ENCODE measurements around the gene STAB2. TPM values are rescaled to one million over a fixed set of nuclear protein-coding genes. Genes with fewer than 3 reads are reported as not detected.

STAB2 gene
- total RNA-seq, 1 experiment from 2014 or later: not detected

DNA sequence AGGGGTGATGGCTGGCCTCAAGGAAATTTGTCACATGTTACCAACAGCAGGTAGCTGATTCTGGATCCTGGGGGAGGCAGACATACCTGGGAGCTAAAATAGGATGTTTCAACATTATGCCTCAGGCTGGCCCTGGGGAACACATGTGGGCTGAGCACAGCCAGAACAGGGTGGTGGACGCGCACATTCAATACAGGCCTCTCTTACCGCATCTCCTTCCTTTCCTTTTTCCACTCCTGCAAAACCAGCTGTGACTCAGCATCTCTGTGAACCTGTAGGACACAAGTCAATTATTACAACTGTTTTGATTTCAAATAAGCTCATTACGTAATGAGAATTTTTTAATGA lies 193.0 kb downstream of the STAB2 start:
- in situ Hi-C loops (cut with HindIII; ENCODE audit: low pct_unique_long_range_greater_than_20kb, low sequenced_read_pairs): no loop called here
- no peak for DNase-seq (ENCODE audit: low read depth)

DNA sequence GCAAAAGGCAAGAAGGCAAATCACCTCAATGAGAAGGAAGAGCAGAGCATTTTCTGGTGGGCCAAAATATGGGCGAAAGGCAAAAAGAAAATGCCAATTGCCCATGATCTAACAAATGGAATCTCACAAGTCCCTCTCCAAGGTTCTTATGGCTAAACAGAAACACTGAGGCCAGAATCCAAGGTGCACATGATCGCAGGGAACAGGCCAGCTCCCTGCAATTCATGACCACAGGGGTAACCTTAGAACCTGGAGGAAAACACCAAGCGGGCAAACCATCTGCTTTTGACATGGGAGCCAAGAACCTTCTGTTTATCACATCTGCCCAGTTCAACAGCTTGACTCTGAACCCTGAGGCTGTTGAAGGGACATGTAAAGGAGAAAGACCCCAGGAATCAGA lies 193.9 kb downstream of the STAB2 start:
- no peak for DNase-seq (ENCODE audit: low read depth)
- in situ Hi-C loops (cut with HindIII; ENCODE audit: low pct_unique_long_range_greater_than_20kb, low sequenced_read_pairs): no loop called here

DNA sequence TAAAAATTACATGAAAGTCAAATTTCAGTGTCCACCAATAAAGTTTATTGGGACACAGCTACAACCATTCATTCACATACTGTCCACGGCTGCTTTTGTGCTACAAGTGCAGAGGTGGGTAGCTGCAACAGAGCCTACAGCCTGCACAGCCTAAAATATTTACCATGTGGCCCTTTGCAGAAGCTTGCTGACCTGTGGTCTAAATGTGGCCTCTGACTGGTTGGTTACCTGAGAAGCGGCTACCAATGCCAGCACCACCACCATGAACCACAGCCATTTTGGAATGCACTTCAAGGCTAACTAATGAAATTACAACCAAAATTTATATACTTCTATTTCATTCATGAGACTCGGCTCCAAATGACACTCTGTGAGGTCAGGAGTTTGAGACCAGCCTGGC lies 195.3 kb downstream of the STAB2 start:
- no peak for DNase-seq (ENCODE audit: low read depth)
- in situ Hi-C loops (cut with HindIII; ENCODE audit: low pct_unique_long_range_greater_than_20kb, low sequenced_read_pairs): no loop called here

DNA sequence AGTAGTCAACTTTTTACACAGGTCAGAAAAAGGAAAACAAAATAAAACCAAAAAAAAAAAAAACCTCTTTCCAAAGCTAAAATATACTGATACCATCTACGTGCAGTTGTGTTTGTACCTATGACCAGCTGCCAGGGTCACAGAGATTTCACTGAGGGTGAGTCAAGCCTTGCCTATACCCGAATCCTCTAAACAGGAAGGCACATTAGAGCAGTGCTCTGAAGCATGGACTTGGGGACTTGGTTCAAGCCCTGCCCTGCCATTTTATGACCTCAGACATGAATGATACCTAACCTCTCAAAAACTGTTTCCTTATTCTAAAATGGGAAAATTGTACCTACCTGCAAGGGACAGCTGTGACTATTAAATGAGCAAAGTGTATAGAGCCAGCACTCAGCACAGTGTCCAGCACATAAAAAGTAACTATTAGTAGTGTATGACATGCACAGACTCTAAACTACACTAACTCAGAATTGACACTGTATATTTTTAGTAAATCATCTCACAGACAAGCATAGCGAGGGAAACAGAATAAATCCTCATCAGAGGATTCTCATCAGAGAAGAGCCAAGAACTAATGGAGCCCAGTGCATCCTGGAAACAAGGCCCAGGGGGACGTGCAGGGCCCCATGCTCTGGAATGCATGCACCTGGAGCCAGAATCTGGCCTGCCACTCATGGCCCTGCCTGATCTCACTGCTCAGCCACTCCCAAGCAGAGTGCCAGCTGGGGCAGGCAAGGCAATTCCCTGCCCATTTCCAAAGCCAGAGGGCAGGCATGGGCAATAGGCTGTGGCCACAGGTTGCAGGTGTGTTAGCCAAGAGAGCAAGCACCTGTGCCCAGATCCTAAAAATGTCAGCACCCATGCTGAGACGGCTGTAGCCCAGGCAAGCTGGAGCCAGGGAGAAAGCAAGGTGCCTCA lies 196.9 kb downstream of the STAB2 start:
- in situ Hi-C loops (cut with HindIII; ENCODE audit: low pct_unique_long_range_greater_than_20kb, low sequenced_read_pairs): no loop called here
- DNase-seq (ENCODE audit: low read depth): no peak

DNA sequence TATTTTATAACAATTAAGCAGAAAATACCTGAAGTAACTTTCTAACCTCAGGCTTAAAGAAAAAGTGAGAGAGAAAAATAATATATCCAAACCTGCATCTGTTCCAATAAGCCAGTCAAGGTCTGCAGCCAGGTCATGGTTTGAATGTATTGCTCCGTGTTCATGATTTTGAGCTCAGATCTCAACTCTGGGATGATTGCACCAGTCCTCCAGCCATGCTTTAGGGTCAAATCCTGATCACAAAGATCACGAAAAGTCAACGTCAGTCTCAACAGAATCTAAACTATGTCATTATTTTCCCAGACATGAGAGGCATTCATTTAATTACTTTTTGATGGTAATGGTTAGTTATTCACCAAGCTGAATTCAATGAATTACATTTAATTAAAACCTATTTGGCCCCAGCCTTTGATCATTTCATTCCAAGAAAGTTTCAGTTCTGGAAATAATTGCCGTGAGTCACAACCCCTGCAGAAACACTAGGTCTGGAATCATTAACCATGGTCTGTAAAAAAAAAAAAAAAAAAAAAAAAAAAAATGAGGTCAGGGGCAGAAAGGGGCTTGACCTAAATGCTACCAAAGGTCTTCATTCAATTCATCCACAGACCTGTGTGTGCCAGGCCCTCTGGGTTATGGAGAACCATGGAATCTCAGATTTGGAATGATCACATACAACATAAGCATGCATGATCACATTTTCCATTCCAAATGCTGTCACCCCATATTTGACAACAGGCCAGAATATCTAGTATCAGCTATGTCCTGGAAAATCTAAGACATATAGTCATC lies 198.4 kb downstream of the STAB2 start:
- in situ Hi-C loops (cut with HindIII; ENCODE audit: low pct_unique_long_range_greater_than_20kb, low sequenced_read_pairs): no loop called here
- peak; percentile 64 for DNase-seq (ENCODE audit: low read depth)

DNA sequence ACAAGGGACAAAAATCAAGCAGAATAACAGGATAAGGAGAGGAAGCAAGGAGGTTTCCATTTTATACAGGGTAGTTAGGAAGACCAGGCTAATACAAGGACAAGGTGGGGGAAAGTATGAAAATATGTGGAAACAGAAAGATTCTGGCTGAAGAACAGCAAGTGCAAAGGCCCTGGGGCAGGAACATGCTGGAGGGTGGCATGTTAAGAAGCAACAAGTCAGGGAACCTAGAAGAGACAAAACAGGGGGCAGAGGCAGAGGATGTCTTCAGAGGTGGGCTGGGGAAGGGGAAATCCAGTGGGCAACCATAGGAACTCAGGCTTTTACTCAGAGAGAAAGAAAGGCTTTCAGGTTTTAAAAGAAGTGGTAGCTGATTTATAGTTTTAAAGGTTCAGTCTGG lies 199.1 kb downstream of the STAB2 start:
- DNase-seq (ENCODE audit: low read depth): no peak
- in situ Hi-C loops (cut with HindIII; ENCODE audit: low pct_unique_long_range_greater_than_20kb, low sequenced_read_pairs): no loop called here

DNA sequence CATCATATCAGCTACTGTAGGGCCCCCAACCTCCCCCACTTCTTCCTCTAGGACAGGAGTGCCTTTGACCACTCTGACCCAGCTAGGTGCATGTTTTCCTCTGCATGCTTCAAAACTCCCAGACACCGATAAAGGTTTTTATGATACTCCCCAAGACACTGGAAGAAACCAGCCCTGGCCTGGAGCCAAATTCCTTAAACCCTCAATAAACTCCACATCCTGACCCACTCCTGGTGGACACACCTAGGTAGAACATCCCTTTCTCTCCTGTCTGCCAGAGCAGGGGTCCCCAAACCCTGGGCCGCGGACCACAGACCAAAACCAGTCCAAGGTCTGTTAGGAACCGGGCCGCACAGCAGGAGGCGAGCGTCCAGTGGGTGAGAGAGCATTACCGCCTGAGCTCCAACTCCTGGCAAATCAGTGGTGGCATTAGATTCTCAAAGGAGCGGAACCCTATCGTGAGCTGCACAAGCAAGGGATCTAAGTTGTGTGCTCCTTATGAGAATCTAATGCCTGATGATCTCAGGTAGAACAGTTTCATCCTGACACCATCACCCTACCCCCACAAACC lies 204.4 kb downstream of the STAB2 start:
- in situ Hi-C loops (cut with HindIII; ENCODE audit: low pct_unique_long_range_greater_than_20kb, low sequenced_read_pairs): no loop called here
- DNase-seq (ENCODE audit: low read depth): no peak

DNA sequence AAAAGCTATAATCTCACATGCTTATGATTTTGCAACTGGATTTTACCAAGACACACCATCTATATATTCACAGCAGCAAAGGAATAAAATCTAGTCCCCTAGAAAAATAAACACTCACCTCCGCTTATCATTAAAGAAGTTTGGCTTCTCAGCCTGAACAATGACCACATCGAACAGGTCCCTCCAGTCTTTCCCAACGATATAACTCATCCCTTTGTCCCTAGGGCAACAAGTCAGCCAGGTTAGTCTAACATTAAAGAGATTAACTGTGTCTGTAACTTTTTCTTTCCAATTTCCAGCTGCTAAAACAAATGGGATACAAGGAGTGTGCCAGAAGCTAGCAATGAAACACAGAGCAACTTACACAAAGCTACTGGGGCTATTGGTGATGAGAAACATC lies 206.0 kb downstream of the STAB2 start:
- in situ Hi-C loops (cut with HindIII; ENCODE audit: low pct_unique_long_range_greater_than_20kb, low sequenced_read_pairs): no loop called here
- no peak for DNase-seq (ENCODE audit: low read depth)

DNA sequence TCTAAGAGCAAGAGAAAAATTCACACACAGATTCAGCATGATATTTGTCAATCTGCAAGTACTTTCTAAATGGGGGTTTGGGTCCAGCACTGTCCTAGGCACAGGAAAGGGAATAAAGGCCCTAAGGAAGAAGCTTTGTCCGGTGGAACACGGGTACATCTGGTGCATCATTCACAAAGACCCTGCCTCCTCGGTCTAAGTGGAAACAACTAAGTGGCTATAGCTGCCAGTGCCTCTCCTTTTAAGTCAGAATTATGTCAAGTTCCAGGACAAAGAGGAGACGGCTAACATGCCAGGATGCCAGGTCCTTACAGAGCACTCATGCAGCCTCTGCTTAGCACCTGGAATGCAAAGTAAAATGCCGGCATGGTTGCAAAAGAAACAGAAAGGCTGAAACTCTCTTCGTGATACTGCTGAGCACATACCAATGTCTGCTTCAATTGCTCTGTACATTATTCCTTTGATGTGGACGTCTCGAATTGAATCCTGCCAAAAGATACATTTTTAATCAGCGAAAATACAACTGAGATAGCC lies 206.5 kb downstream of the STAB2 start:
- no peak for DNase-seq (ENCODE audit: low read depth)
- in situ Hi-C loops (cut with HindIII; ENCODE audit: low pct_unique_long_range_greater_than_20kb, low sequenced_read_pairs): no loop called here

DNA sequence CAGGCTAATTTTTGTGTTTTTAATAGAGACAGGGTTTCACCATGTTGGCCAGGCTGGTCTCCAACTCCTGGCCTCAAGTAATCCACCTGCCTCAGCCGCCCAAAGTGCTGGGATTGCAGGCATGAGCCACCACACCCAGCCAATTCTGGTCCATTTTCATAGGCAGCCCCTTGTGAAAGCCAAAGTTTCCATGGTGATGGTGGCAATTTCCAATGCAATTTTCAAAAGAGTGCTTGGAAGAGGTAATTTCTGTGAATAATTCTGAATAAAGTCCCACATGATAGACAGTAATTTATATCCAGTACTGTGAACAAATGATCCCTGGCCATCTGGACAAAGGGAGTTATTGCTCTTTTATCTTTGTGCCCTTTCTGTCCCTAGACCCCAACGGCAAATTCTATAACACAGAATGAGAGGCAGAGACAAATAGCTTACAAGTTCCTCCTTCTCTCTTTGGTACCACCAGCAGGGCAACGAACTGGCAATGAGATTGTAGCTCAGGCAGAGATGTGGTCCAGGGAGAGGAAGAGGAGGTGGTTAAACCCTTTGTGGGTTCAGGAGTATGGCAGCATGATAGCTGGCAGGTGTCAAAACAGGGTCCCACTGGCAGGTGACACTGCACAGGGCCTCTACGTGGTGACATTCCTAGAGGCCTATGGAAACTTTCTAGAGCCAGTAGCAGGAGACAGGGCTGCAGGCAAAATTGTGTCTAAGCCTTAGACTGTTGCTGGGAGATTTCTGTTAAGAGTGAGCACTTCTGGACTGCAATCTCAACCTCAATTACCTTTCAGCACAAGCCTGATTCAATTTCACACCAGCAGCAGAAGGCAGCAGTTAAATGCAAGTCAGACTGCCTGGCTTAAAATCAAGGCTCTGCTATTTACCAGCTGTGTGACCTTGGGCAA lies 207.5 kb downstream of the STAB2 start:
- in situ Hi-C loops (cut with HindIII; ENCODE audit: low pct_unique_long_range_greater_than_20kb, low sequenced_read_pairs): no loop called here
- DNase-seq (ENCODE audit: low read depth): no peak

DNA sequence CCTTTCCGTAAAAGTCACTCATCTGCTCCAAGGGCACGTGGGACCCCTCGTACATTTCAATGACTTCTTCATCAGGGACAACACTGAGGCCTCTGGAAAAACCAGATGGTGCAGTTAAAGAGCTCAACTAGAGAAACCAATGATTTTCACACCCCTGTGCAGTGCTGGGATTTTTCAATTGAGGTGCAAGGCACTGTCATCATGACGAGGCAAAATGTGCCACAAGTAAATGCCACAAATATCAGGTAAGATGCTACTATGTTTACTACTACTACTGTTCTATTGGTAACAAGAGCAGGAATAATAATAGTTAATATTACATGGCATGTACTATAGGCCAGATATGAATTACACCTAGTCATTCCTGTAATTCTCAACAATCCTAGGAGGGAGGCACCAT lies 211.5 kb downstream of the STAB2 start:
- in situ Hi-C loops (cut with HindIII; ENCODE audit: low pct_unique_long_range_greater_than_20kb, low sequenced_read_pairs): no loop called here

DNA sequence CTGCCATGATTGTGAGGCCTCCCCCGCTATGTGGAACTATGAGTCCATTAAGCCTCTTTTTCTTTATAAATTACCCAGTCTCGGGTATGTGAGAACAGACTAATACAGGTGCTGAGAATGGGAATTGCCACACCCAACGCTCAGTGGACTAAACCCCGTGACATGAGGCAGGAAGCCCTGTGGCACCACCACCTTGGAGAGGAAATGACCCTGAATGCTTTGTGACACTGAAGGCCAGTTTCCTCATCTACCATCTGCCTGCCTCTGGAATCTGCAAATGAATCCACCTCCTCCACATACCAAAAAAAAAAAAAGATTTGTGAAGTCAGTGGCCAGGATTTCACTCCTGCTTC lies 212.4 kb downstream of the STAB2 start:
- DNase-seq (ENCODE audit: low read depth): no peak
- in situ Hi-C loops (cut with HindIII; ENCODE audit: low pct_unique_long_range_greater_than_20kb, low sequenced_read_pairs): no loop called here

More for the DNA sequence above, 211.5 kb downstream of the STAB2 start:
- DNase-seq (ENCODE audit: low read depth): no peak

DNA sequence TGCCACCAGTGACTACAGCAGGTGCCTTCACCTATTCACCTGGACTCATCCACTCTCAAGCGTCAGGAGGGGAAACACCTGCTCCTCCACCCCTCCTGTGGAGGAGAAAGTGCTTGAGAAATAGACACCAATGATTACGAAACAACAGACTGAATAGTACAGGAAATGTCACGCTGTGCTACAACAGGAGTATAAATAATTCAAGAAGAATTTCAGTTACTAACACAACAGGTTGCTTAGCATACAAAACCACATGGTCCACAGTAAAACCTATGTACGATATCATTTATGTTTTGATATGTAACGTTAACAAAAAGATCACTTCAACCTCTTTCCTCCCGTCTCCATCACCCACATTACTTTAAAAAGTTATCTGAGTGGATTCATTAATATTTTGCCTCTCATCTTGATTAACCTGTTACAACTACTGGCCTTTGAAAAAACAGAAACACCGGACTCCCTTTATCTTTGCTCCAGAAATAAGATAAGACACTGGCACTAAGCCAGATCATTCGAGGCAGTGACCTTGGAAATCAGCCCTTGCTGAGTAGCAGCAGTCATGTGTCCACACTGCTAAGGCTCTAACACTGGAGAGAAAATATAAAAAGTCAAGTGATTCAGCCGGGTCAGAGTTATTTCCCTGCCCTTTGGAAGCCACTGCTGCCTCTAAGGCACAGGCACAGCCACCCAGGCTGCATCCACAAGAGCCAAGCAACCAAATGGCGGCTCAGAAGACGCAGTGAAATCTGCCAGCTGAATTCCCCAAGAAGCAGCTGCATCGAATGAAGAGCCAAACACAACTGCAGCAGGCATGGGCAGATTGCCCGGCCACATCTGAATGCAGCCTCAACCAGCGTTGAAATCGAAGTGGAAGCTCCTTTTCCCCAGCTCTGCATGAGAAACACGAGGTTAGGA lies 213.0 kb downstream of the STAB2 start:
- peak; percentile 33 for DNase-seq (ENCODE audit: low read depth)
- in situ Hi-C loops (cut with HindIII; ENCODE audit: low pct_unique_long_range_greater_than_20kb, low sequenced_read_pairs): no loop called here

DNA sequence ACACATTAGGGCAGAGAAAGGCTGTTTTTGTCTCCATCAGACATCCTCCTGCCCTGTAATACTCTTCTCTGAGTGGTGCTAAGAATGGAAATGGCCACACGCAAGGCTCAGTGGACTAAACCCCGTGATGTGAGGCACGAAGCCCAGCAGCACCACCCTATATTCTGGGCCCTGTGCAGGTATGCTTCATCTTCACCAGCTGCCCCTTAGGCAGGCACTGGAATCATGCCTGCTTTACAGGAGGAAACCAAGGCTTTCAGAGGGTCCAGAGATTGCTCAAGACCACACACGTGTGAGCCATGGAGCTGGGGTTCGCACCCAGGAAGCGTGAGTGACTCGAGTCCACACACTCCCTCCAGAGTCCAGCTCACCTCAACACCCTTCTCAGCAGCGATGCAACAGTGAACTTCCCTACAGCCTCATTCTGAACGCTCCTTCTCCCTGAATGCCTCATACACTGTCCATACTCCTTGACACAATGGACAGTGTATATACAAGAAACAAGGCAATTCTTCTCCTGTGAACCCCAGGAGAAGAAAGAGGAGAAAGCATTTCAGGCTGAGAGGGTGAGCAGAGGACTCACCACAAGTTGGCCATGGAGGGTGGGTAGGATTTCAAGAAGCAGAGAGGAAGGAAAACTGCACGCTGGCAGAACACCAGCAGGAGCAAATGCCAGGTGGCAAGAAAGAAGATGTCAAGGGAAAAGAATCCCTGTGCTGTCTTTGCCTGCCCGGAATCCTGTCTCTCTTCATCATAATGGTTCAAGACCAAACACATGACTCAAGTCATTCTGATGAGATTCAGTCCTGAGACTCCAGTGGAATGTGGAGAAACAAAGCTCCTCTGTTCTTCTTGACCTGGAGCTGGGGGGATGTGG lies 214.9 kb downstream of the STAB2 start:
- peak; percentile 60 for DNase-seq (ENCODE audit: low read depth)
- in situ Hi-C loops (cut with HindIII; ENCODE audit: low pct_unique_long_range_greater_than_20kb, low sequenced_read_pairs): no loop called here

DNA sequence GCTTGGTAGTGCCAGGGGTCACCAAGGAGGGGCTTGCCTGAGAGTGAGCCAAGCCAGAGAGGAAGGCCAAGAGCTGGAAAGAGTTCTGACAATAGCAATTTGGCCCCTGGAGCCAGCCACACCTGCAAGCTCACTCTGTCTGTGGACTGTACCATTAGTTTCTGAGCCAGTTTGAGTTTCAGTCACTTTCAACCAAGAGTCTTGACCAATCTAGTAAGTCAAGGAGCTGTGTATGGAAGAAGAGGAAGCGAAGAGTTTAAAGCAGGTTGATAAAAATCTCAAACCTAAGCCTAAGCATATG lies 215.5 kb downstream of the STAB2 start:
- no peak for DNase-seq (ENCODE audit: low read depth)
- in situ Hi-C loops (cut with HindIII; ENCODE audit: low pct_unique_long_range_greater_than_20kb, low sequenced_read_pairs): no loop called here

DNA sequence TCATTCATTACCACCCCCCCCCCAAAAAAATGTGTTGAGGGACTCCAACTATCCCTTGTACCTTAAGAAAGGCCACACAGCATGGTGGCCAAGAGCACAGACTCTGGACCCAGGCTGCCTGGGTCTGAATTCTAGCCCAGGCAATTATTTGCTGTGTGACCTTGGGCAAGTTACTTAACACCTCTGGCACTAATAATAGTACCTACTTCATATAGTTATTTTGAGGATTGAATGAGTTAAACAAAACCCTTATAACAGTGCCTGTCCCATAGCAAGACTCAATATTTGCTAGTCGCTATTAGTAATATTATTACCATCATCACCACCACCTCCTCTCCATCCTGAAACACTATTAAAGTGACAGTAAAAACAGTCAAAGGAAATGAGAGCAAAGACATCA lies 216.8 kb downstream of the STAB2 start:
- in situ Hi-C loops (cut with HindIII; ENCODE audit: low pct_unique_long_range_greater_than_20kb, low sequenced_read_pairs): no loop called here
- no peak for DNase-seq (ENCODE audit: low read depth)

Data from Caki2 (cell line).